ENCODE data around the gene TTC34. TPM values are rescaled to one million over a fixed set of nuclear protein-coding genes. Genes with fewer than 3 reads are reported as not detected.

The TTC34 gene
- total RNA-seq, 6 experiments from 2014 or later, result 0.11 to 0.19 (median 0.16) TPM

DNA sequence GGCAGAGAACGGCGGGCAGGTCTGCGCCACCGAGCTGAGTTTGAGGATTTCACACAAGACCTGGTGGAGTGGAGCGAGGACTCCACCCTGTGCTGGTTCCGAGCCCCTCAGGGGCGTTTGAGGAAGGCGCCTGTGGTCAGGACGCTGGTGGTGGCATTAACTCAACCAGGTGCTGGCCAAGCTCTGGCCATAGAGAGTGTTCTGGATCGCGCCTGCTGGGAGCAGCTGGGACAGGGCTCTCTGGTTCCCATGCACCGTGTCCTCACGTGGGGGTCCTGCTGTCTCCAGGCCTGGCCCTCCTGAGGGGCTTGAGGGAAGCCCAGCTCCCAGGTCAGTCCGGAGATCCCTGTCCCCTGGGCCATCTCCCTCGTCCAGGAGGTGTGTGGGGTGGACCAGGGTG, 24.8 kb upstream of the TTC34 start:
- H3K27ac Mint-ChIP-seq, result no peak overlapping the region
- H3K4me3 Mint-ChIP-seq, result no peak overlapping the region
- peaks cover 37% of the 10 kb centered on the region for H3K9me3 Mint-ChIP-seq
- DNase-seq, result no peak
- no peaks in the 10 kb centered on the region for H3K36me3 Mint-ChIP-seq (ENCODE audit: low read depth)
- H3K27me3 Mint-ChIP-seq (ENCODE audit: insufficient read depth), result no peaks in the 10 kb centered on the region
- H3K4me1 Mint-ChIP-seq (ENCODE audit: low read depth), result no peaks in the 10 kb centered on the region
- TF ChIP-seq, protein P1, sequence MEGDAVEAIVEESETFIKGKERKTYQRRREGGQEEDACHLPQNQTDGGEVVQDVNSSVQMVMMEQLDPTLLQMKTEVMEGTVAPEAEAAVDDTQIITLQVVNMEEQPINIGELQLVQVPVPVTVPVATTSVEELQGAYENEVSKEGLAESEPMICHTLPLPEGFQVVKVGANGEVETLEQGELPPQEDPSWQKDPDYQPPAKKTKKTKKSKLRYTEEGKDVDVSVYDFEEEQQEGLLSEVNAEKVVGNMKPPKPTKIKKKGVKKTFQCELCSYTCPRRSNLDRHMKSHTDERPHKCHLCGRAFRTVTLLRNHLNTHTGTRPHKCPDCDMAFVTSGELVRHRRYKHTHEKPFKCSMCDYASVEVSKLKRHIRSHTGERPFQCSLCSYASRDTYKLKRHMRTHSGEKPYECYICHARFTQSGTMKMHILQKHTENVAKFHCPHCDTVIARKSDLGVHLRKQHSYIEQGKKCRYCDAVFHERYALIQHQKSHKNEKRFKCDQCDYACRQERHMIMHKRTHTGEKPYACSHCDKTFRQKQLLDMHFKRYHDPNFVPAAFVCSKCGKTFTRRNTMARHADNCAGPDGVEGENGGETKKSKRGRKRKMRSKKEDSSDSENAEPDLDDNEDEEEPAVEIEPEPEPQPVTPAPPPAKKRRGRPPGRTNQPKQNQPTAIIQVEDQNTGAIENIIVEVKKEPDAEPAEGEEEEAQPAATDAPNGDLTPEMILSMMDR (IDR thresholded peaks at IDR 0.05), result no peak

DNA sequence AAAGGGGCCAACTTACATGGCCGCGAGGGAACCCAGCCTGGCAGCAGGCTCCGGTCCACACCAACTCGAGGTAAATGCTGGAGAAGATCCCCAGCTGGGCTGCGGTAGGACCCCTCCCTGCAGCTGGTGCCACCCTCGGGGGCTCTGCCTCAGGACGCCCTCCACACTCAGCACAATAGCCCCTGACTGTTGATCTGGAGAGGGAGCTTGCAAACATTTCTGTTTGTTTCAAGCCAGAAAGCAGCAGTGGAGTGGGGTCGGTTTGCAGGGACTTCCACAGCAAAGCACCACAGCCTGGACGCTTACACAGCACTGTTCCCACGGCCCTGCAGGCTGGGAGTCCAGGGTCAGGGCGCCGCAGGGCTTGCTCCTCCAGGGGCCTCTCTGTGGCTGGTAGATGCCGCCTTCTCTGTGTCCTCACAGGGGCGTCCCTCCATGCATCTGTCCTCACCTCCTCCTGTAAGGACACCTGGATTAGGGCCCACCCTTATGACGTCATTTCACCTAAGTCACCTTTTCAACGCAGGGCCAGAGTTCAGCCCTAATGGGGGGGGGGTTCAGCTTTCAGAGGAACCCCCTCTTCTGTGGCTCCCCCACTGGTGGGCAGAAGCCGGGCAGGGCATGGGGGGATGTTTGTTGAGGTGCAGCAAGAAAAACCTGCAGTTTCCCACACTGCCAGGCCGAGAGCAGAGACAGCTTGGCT, 24.1 kb upstream of the TTC34 start:
- Mint-ChIP-seq H3K4me3 (no peak overlapping the region), H3K4me1 (ENCODE audit: low read depth) (no peaks in the 10 kb centered on the region), H3K27me3 (ENCODE audit: insufficient read depth) (no peaks in the 10 kb centered on the region), H3K9me3 (peaks cover 34% of the 10 kb centered on the region), H3K36me3 (ENCODE audit: low read depth) (no peaks in the 10 kb centered on the region), H3K27ac (no peak overlapping the region)
- TF ChIP-seq, protein P1 (IDR thresholded peaks at IDR 0.05), result no peak
- no peak for DNase-seq

DNA sequence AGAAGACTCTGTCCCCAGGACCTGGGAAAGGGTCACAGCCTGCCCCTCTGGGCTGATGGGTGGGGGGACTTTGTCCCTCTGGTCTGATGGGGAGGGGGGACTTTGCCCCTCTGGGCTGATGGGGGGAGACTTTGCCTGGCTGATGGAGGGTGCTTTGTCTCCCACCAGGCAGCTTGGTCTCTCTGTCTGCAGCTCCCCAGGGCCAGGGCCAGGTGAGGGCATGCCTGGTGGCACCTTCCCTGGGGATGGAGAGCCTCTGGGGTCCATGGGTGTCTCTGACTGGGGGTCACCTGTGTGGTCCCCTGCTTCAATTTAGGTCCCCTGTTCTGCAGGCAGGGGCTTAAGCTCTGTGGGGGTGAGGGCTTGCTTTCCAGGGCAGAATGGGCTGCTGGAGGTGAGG, 23.5 kb upstream of the TTC34 start:
- H3K27me3 Mint-ChIP-seq (ENCODE audit: insufficient read depth), result no peaks in the 10 kb centered on the region
- TF ChIP-seq, protein P1 (IDR thresholded peaks at IDR 0.05), result no peak
- peaks cover 30% of the 10 kb centered on the region for H3K9me3 Mint-ChIP-seq
- H3K27ac Mint-ChIP-seq, result no peak overlapping the region
- H3K4me1 Mint-ChIP-seq (ENCODE audit: low read depth), result no peaks in the 10 kb centered on the region
- no peak for DNase-seq
- H3K4me3 Mint-ChIP-seq, result no peak overlapping the region
- 0 out of 2 replicates have a peak, but pooled peaks cover under 1% of the 10 kb centered on the region for H3K36me3 Mint-ChIP-seq (ENCODE audit: low read depth)

DNA sequence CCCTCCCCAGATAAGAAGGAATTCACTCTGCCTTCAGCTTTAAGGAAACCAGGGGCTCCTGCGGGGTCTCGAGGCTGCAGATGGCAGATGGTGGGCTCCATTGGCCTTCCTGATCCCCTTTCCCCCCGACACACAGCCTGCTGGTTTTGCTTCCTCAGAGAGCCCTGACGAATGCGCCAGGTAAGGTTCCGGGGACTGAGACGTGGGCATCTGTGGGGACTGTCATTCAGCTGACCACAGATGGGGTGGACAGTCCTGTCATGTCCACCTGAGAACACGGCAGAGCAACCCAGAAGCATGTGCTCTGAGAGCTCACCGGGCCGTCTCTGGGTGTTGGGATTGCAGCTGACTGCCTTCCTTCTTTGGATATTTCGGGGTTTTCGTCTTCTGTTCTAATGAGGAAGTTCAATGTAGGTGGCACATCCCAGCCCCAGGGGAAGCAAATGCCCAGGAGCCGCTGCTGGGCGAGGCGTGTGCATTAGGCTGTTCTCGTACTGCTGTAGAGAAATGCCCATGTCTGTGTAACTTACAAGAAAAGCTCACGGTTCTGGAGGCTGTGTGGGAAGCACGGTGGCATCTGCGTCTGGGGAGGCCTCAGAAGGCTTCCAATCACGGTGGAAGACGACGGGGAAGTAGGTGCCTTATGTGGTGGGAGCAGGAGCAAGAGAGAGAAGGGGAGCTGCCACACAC, 22.6 kb upstream of the TTC34 start:
- H3K27ac Mint-ChIP-seq, result no peak overlapping the region
- no peak overlapping the region for H3K4me3 Mint-ChIP-seq
- no peak for DNase-seq
- no peaks in the 10 kb centered on the region for H3K27me3 Mint-ChIP-seq (ENCODE audit: insufficient read depth)
- H3K4me1 Mint-ChIP-seq (ENCODE audit: low read depth), result no peaks in the 10 kb centered on the region
- TF ChIP-seq, protein P1 (IDR thresholded peaks at IDR 0.05), result no peak
- H3K36me3 Mint-ChIP-seq (ENCODE audit: low read depth), result peaks cover 9% of the 10 kb centered on the region
- H3K9me3 Mint-ChIP-seq, result peaks cover 37% of the 10 kb centered on the region

DNA sequence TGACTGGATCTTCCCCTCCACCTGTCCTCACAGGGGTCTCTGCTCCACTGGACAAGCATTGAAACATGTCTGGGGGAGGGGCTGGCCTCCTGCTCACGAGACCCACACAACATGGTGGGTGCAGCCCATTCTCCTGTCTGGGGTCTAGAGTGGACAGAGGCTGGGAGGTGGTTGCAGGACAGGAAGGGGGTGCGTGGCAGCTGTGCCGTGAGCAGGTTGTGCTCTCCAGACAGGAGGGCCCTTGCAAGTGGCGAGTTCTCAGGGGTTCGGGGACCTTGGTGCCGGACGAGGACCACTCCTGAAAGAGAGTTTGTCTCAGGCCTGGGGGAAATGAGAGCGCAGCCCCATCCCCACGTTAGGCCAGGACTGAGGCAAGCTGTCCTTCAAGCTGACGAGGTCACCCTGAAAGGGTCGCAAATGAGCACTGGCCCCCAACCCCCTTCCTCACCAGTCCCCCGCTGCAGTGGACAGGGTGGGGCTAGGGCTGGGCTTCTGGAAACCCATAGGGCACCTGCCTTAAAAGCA, 21.2 kb upstream of the TTC34 start:
- no peak for DNase-seq
- H3K4me1 Mint-ChIP-seq (ENCODE audit: low read depth), result no peaks in the 10 kb centered on the region
- no peak overlapping the region for H3K4me3 Mint-ChIP-seq
- TF ChIP-seq, protein P1 (IDR thresholded peaks at IDR 0.05), result no peak
- peaks cover 42% of the 10 kb centered on the region for H3K9me3 Mint-ChIP-seq
- H3K27me3 Mint-ChIP-seq (ENCODE audit: insufficient read depth), result no peaks in the 10 kb centered on the region
- H3K27ac Mint-ChIP-seq, result no peak overlapping the region
- H3K36me3 Mint-ChIP-seq (ENCODE audit: low read depth), result peaks cover 9% of the 10 kb centered on the region
